HS-27A (cell line): Measurements from ENCODE around the gene SUSD5.
A peak's percentile ranks its signal among the peaks of the same experiment; 100 is the strongest.
"Not testable (repeated sequence)": the region's sequence is repeated elsewhere in the genome, so short reads cannot be mapped to it uniquely, and the experiment has no call there.

Experiments
- DNase-seq: peaks from one replicate; pipeline ENCODE4 v3.0.0-alpha.2; 2012; ENCODE audit warnings: low read depth, missing footprints

SUSD5 gene

DNA sequence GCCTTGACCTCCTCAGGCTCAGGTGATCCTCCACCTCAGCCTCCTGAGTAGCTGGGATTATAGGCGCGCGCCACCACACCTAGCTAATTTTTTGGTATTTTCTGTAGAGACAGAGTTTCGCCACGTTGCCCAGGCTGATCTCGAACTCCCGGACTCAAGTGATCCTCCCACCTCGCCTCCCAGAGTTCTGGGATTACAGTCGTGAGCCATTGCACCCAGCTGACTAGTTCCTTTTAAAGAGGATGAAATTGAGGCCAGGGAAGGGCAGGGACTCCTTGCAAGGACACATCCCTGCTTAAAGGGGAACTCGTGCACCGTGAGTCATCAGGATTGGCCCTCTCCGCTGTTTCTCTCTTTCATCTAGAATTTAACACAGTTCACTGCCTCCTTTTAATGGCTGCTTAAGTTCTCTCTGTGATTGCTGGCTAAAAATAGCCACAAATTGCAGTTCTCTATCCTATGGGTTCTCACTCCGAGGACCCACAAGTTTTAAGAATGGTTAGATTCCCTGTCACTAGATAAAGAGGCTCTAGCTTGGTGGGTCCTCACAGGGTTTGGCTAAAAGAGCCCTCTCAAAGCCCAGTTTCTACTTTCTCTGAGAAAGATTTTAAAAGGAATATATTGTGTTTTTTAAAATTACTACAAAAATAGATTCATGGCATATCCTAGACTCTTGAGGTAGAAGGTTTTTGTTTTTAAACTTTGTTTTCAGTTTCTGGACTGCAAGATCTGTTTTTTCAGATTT lies 103.4 kb downstream of the SUSD5 start:
- DNase-seq, result peak; percentile 69

DNA sequence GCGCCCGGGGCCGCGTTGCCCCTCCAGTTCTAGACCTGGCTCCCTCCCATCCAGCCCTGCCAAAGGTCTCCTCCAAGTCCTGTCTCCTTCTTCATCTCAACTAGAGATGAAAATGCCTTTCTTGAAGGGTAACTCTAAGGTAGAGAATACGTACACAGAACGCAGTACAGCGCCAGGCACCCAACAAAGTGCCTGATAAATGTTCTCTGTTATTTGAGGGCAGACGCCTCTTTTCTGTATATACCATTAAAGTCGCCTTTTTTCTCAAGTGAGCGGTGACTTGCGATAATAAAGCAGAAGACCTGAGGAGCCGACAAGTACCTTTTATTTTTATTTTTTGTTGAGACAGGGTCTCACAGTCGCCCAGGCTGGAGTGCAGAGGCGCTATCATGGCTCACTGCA lies 104.0 kb downstream of the SUSD5 start:
- DNase-seq, result no peak

DNA sequence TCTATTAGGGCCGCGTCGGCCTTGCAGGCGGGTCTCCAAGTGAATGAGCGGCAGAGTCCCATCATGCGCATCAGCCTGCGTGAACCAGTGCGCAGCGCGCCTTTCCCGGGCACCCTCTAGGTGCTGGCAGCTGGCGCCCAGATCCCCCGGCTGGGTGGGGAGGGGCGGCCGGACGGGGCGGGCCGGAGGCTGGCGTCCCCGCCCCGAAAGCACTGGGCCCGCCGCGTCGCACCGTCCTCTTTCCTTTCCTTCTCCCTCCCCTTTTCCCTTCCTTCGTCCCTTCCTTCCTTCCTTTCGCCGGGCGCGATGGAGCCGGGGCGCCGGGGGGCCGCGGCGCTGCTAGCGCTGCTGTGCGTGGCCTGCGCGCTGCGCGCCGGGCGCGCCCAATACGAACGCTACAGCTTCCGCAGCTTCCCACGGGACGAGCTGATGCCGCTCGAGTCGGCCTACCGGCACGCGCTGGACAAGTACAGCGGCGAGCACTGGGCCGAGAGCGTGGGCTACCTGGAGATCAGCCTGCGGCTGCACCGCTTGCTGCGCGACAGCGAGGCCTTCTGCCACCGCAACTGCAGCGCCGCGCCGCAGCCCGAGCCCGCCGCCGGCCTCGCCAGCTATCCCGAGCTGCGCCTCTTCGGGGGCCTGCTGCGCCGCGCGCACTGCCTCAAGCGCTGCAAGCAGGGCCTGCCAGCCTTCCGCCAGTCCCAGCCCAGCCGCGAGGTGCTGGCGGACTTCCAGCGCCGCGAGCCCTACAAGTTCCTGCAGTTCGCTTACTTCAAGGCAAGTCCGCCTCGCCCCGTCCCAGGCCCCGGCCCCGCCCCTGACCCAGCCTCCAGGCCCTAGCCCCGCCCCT lies 104.6 kb downstream of the SUSD5 start, which contains the start of gene CRTAP:
CRTAP (plus strand) TSS at position 243 of the 850 bp plus-strand sequence; CDS start at position 307, 64 bp downstream.
- peak; percentile 83 for DNase-seq

DNA sequence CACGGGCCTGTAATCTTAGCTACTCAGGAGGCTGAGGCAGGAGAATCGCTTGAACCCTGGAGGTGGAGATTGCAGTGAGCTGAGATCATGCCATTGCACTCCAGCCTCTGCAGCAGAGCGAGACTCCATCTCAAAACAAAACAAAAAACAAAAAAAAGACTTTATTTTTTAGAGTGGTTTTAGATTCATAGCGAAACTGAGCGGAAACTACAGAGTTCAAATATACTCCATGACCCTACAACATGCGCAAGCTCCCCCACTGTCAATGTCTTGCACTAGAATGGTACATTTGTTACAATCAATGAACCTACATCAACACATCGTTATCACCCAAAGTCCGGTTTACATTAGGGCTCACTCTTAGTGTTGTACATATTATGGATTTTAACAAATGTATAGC lies 107.0 kb downstream of the SUSD5 start:
- no peak for DNase-seq

DNA sequence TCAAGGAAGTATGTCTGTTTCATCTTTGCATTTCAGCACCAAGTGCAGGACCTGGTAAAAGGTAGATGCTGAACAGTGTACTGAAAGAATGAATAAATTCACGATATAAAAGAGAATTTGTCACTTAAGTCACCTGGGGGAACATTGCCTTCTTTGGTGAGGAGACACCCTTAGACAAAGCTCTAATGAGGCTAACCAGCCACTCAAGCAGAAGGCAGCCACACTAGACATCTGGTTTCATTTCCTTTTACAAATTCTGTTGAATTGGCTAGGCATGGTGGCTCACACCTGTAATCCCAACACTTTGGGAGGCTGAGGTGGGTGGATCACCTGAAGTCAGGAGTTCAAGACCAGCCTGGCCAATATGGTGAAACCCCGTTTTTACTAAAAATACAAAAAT lies 111.8 kb downstream of the SUSD5 start:
- not testable (repeated sequence) for DNase-seq

DNA sequence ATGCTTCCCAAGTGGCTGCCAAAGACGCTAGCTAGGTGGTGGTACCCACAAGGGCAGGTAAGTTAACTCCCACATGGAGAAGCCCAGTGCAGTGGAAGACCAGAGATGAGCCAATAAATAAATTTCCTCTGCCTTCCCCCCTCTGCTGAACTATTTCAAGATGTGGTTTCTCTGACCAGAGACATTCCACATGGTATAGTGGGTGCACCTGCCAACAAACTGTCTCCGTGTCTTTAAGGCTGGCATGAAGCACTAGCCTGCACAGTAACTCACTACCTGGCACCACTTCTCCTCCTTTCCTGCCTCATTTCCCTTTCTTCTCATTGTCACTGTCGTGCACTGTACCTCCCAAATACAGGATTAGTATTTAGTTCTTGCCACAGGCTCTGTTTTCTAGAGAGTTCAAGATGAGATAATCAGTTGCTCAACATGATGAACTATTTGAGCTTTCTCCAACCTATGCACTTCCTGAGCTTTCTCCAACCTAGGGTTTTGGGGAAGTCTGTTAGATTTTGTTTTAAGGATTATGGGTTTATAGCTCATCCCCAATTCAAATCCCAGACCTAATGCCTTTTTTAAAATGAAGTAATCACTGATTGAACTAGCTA lies 113.2 kb downstream of the SUSD5 start:
- no peak for DNase-seq

GRCh38 chr3:33104803-33105202 lies 113.8 kb downstream of the SUSD5 start:
- no peak for DNase-seq

GRCh38 chr3:33103480-33103879 lies 115.1 kb downstream of the SUSD5 start:
- DNase-seq, result no peak

GRCh38 chr3:33103034-33103433 lies 115.6 kb downstream of the SUSD5 start:
- no peak for DNase-seq

DNA sequence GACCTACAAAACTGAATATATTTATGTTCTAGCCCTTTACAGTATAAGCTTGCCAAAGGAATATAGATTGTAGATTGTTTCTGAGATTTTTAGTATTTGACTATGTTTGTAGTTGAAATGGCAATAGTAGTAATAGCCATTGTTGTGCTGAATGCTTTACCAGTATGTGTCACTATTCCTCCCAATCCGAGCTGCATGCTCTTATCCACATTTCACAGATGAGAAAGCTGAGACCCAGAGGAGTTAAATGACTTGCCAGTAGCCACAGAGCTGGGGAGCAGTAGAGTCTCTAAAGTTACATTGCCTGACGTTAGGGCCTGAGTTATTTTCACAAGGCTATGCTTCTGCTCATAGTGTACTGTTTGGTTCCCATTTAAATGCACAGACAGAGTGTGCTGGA lies 118.4 kb downstream of the SUSD5 start:
- DNase-seq, result no peak
